SH-SY5Y (cell line): ENCODE results near the gene ANKFY1.

Experiments used
- GATA2 ChIP-seq: IDR thresholded peaks from 2 replicates; pipeline ENCODE4 v1.6.1; 2011; ENCODE audit warnings: mild to moderate bottlenecking, low read depth, low read length
- GATA3 ChIP-seq: IDR thresholded peaks from 2 replicates; pipeline ENCODE4 v1.6.1; 2011; ENCODE audit warnings: low read depth, mild to moderate bottlenecking, low read length, moderate library complexity

DNA sequence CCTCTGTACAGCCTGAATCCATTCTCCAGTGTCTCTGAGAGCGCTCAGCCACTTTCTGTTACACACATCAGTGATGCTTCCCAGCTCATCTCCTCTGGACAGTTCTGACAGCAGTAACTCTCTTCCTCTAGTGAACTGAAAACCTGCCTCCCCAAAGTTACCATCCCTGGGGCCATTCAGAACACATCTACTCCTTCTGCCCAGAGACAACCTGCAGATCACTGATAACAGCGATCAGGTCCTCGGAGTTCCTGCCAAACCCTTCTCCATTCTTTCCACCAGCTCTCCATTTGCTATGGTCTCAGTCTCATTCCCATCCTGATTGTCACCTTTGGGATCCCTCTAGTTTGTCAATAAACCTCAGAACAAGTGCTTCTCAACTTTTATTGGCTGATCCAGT lies 128.3 kb downstream of the ANKFY1 start:
- TF ChIP-seq GATA3 (no peak), GATA2 (no peak)
